Choroid plexus epithelial cell (primary cell): Measurements from ENCODE around the gene LRP1B.

Source experiments
- DNase-seq: peaks from one replicate; pipeline ENCODE4 v3.0.0-alpha.2; 2010; ENCODE audit warnings: low read depth
- H3K4me3 ChIP-seq: 2 replicates; pipeline ENCODE4 v1.5.1; 2011; ENCODE audit warnings: low read depth, mild to moderate bottlenecking, control low read depth, low read length, moderate library complexity
- TF ChIP-seq, protein P1 (sequence below): conservative IDR thresholded peaks from 2 replicates; pipeline ENCODE4 v1.5.1; 2011; ENCODE audit warnings: low read depth, mild to moderate bottlenecking, control low read depth, inconsistent platforms, low read length, moderate library complexity

The LRP1B gene

DNA sequence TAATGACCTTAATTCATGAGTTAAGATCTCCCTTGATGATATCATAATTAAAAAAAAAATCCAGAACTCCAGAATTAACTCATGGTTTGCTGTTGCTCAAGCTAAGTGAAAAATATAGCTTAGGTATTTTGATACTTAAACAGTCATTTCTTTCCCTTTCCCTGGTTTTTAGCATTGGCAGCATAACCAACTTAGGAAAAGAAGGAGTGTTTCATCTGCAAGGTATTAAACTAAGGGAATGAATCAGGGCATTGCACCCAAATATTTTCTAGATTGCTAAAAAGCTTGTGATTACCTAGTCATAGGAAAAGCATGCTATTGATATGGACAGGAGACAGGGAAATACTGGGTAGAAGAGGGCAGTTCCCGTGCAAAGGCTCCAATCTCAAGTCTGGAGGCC is 207.2 kb downstream of the LRP1B start:
- TF ChIP-seq, protein P1, sequence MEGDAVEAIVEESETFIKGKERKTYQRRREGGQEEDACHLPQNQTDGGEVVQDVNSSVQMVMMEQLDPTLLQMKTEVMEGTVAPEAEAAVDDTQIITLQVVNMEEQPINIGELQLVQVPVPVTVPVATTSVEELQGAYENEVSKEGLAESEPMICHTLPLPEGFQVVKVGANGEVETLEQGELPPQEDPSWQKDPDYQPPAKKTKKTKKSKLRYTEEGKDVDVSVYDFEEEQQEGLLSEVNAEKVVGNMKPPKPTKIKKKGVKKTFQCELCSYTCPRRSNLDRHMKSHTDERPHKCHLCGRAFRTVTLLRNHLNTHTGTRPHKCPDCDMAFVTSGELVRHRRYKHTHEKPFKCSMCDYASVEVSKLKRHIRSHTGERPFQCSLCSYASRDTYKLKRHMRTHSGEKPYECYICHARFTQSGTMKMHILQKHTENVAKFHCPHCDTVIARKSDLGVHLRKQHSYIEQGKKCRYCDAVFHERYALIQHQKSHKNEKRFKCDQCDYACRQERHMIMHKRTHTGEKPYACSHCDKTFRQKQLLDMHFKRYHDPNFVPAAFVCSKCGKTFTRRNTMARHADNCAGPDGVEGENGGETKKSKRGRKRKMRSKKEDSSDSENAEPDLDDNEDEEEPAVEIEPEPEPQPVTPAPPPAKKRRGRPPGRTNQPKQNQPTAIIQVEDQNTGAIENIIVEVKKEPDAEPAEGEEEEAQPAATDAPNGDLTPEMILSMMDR, result no peak
- peak; percentile 14 for DNase-seq

DNA sequence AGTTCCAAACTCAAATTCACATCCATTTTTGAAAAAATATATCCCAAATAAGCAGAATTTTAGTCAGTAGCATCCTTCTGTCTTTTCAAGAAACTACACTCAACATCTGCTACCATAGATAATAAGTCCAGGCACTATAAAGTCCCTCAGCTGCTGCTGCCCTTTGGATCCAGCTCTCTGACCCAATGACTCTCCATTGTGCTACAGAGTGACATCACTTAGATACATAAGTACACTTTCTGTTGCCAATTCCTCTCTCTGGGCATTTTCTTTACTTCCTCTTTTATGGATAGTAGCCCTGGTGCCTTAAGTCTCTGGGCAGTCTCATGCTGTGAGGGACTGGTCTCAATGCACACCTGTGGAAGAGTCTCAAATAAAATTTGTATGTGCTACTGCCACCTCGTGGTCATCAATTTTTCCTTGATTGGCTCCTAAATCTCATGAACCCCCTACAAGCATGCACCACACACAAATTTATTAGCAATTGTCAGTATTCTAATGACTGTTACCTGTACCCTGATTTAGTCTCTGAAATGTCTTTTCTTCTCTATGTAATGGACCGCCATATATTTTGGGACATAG is 219.2 kb downstream of the LRP1B start:
- TF ChIP-seq, protein P1, result peak; percentile 61
- peak; percentile 62 for DNase-seq
- H3K4me3 ChIP-seq, result no peak overlapping the region

More for the DNA sequence above, 207.2 kb downstream of the LRP1B start:
- no peak overlapping the region for H3K4me3 ChIP-seq

DNA sequence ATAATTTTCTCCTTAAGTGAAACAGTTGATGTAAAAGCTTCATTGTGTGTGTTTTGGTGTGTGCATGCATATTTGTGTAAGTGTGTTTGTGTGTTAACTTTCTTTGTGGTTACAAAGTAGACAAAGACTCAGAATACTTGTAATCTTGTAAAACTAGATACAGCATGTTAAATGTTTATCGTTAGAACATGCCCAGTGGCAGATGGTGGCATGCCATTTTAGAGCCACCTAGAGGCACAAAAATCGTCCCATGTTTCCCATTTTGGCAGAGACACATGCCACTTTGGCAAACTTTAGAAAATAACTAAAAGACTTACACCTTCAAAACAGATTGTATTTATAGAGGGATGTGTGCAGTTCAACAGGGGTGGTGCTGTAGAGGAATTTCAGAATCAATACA is 224.1 kb downstream of the LRP1B start:
- TF ChIP-seq, protein P1, result no peak
- H3K4me3 ChIP-seq, result no peak overlapping the region
- DNase-seq, result no peak

- no peak overlapping the region for H3K4me3 ChIP-seq
- TF ChIP-seq, protein P1, result no peak
- DNase-seq, result no peak
Measured at GRCh38 chr2:141900826-141901225, 230.0 kb downstream of the LRP1B start.

- TF ChIP-seq, protein P1, result no peak
- H3K4me3 ChIP-seq, result no peak overlapping the region
- peak; percentile 19 for DNase-seq
Measured at GRCh38 chr2:141899740-141900139, 231.1 kb downstream of the LRP1B start.

DNA sequence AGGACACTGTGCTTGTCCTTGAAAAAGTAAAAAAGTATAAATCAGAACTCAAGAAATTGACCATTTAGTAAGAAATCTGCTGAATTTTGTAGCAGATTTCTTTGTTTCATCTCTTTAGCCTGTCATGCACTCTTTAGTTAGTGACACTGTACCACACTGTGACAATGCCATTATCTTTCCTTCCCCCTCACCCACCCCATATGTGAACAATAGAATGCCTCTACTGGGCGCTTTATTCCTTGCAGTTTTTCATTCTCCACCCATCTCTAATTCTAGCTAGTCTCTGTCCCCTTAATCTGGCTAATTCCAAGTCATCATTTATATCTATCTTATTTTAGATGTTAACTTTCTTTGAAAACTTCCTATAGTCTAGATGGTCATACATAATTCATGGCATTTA is 241.0 kb downstream of the LRP1B start:
- H3K4me3 ChIP-seq, result no peak overlapping the region
- TF ChIP-seq, protein P1, result no peak
- no peak for DNase-seq

GRCh38 chr2:141888987-141889555 is 241.7 kb downstream of the LRP1B start:
- H3K4me3 ChIP-seq, result no peak overlapping the region
- TF ChIP-seq, protein P1, result no peak
- no peak for DNase-seq
